HepG2 (cell line): Measurements from ENCODE around the gene TTC16. TPM values are rescaled to one million over a fixed set of nuclear protein-coding genes. Genes with fewer than 3 reads are reported as not detected.

Source experiments
- ATAC-seq: fragments of 200-7000 bp; cut with Tn5 transposase; 3 replicates; pipeline ENCODE4 v1.9.1; 2020; ENCODE audit warnings: mild to moderate bottlenecking, moderate library complexity
- BruUV-seq: library from RNA; stranded (reverse); fragments of 400-500 nt; replicated peaks from 2 replicates; lab custom pipeline; 2021; lab: Mats Ljungman, UMichigan
- CTCF ChIA-PET: fragments of 300-600 bp; formaldehyde crosslinking; extraction: SDS; loops from one replicate; lab custom pipeline; 2021; ENCODE audit warnings: low total read pairs, inconsistent platforms, low intra/inter-chr PET ratio; lab: Yijun Ruan, JAX
- POLR2A ChIA-PET: fragments of 350-600 bp; sonication (Branson Sonifier 250); formaldehyde crosslinking; loops from one replicate; lab custom pipeline; 2020; ENCODE audit warnings: antibody characterized with exemption, inconsistent platforms; lab: Yijun Ruan, JAX
- DNase-seq: peaks from one replicate; pipeline ENCODE4 v3.0.0-alpha.2; 2015; ENCODE audit warnings: low spot score
- FAIRE-seq: peaks from 3 replicates; lab custom pipeline; 2011; peaks lifted over from hg19 to GRCh38; lab: Jason Lieb, UNC
- H2AFZ ChIP-seq: one replicate; pipeline ENCODE4 v1.6.1; 2011; ENCODE audit warnings: low read length, inconsistent platforms
- H3K27ac ChIP-seq: fragments of 300-600 bp; 3 replicates; pipeline ENCODE4 v1.8.0; 2011; ENCODE audit warnings: mixed run types, mild to moderate bottlenecking, mixed read lengths, low read length, inconsistent platforms; ENCODE audit not compliant: insufficient read depth; ENCODE audit errors: extremely low read length
- H3K27me3 ChIP-seq, 2 experiments: fragments of 200-600 bp in 1 of 2; 2 replicates in 1 of 2; 3 replicates in 1 of 2; pipeline versions ENCODE4 v1.6.0 to v1.8.0; 2011; ENCODE audit warnings: low read length in 2 of 2, mild to moderate bottlenecking in 2 of 2, moderate library complexity in 2 of 2, inconsistent platforms in 1 of 2; ENCODE audit not compliant: insufficient read depth in 2 of 2, control insufficient read depth in 1 of 2
- H3K36me3 ChIP-seq, 2 experiments: fragments of 200-600 bp in 1 of 2; replicated peaks in 1 of 2; 2 replicates in 1 of 2; 3 replicates in 1 of 2; pipeline versions ENCODE4 v1.5.1 to v1.8.0; 2011; ENCODE audit warnings: low read length in 2 of 2, inconsistent platforms in 1 of 2; ENCODE audit not compliant: insufficient read depth in 2 of 2, control insufficient read depth in 1 of 2
- H3K4me1 ChIP-seq: 2 replicates; pipeline ENCODE4 v1.5.1; 2012; ENCODE audit warnings: low read length, inconsistent platforms; ENCODE audit not compliant: insufficient read depth
- H3K4me2 ChIP-seq: 2 replicates; pipeline ENCODE4 v1.6.0; 2011; ENCODE audit warnings: low read depth, low read length, inconsistent platforms
- H3K4me3 ChIP-seq, 3 experiments: fragments of 200-600 bp in 1 of 3; sonication (generic), shearing (Covaris generic) in 1 of 3; replicated peaks in 1 of 3; 2 replicates each; pipeline ENCODE4 v1.5.1; 2011 to 2016; ENCODE audit warnings: low read length in 3 of 3, inconsistent platforms in 2 of 3, low read depth in 2 of 3, mild to moderate bottlenecking in 2 of 3, control low read depth in 1 of 3, mixed read lengths in 1 of 3; ENCODE audit not compliant: insufficient read depth in 1 of 3
- H3K79me2 ChIP-seq: one replicate; pipeline ENCODE4 v1.6.1; 2011; ENCODE audit warnings: low read length, inconsistent platforms; ENCODE audit not compliant: insufficient read depth
- H3K9ac ChIP-seq: 2 replicates; pipeline ENCODE4 v1.6.0; 2011; ENCODE audit warnings: mild to moderate bottlenecking, low read depth, low read length, inconsistent platforms; ENCODE audit not compliant: insufficient read depth
- H3K9me3 ChIP-seq: 2 replicates; pipeline ENCODE4 v1.5.1; 2012; ENCODE audit warnings: mild to moderate bottlenecking, low read length
- H4K20me1 ChIP-seq: 2 replicates; pipeline ENCODE4 v1.6.0; 2011; ENCODE audit warnings: inconsistent platforms, mild to moderate bottlenecking, low read length, moderate library complexity; ENCODE audit not compliant: insufficient read depth
- NFATC3 ChIP-seq: sonication (generic); formaldehyde crosslinking; IDR thresholded peaks from 2 replicates; pipeline ENCODE4 v1.5.1; 2020; ENCODE audit warnings: mild to moderate bottlenecking, missing genetic modification reagents
- PRDM4 ChIP-seq: sonication (generic); formaldehyde crosslinking; IDR thresholded peaks from 2 replicates; pipeline ENCODE4 v1.9.0; 2021; ENCODE audit warnings: missing genetic modification reagents, borderline replicate concordance
- RFX5 ChIP-seq: IDR thresholded peaks from 2 replicates; pipeline ENCODE4 v1.6.1; 2011; ENCODE audit warnings: low read depth, low read length, improper control_type of control experiment
- SIN3A ChIP-seq: IDR thresholded peaks from 2 replicates; pipeline ENCODE4 v1.6.1; 2011; ENCODE audit warnings: low read depth, mild to moderate bottlenecking, control low read depth, low read length, borderline replicate concordance
- SMARCC2 ChIP-seq: fragments of 450-650 bp; IDR thresholded peaks from 2 replicates; pipeline ENCODE4 v1.6.1; 2017; ENCODE audit warnings: antibody characterized with exemption, mild to moderate bottlenecking
- ZNF44 ChIP-seq: sonication (generic); formaldehyde crosslinking; IDR thresholded peaks from 2 replicates; pipeline ENCODE4 v1.5.1; 2020; ENCODE audit warnings: mild to moderate bottlenecking, missing genetic modification reagents
- ZNF446 ChIP-seq: sonication (generic); formaldehyde crosslinking; IDR thresholded peaks from 2 replicates; pipeline ENCODE4 v1.5.0; 2020; ENCODE audit warnings: mild to moderate bottlenecking, missing genetic modification reagents
- ZNF616 ChIP-seq: sonication (generic); formaldehyde crosslinking; IDR thresholded peaks from 2 replicates; pipeline ENCODE4 v1.5.0; 2020; ENCODE audit warnings: low read depth, mild to moderate bottlenecking, missing genetic modification reagents
- WGBS: methylation state at CpG from one replicate; pipeline ENCODE4 v1.1.6; 2017; ENCODE audit warnings: low lambda C conversion rate; 5-methylcytosine and 5-hydroxymethylcytosine counted together
- in situ Hi-C: cut with HindIII; loops from 2 replicates; pipeline ENCODE4 v1.10.0; 2017; ENCODE audit warnings: low pct_unique_long_range_greater_than_20kb; ENCODE audit not compliant: extremely low pct_ligation_motif_present
- intact Hi-C: fragments of 100-400 bp; cut with micrococcal nuclease; formaldehyde crosslinking; loops from one replicate; pipeline ENCODE4 v1.10.0; 2022; ENCODE audit not compliant: unreplicated experiment
- polyA plus RNA-seq, 8 experiments: library from polyadenylated mRNA; depleted of rRNA in 3 of 8; stranded (reverse) in 7 of 8; unstranded in 1 of 8; fragments of >200 nt; fragmentation: Illumina TruSeq in 4 of 8; extraction: Trizol in 4 of 8; gene quantifications; 2 replicates each; pipeline versions ENCODE4 v1.2.1 to v1.2.3, GENCODE V29; 2011 to 2016; ENCODE audit warnings: low read depth in 4 of 8, missing spikeins in 1 of 8, mixed read lengths in 1 of 8; ENCODE audit not compliant: insufficient read depth in 1 of 8
- total RNA-seq, 5 experiments: library from RNA; depleted of rRNA; stranded (reverse); fragments of >200 nt; fragmentation: Illumina TruSeq; extraction: Trizol; gene quantifications; 2 replicates each; pipeline ENCODE4 v1.2.3, GENCODE V29; 2016; ENCODE audit warnings: low read depth in 1 of 5
- TF ChIP-seq, protein P1 (sequence below): sonication (generic); formaldehyde crosslinking; IDR thresholded peaks from 2 replicates; pipeline ENCODE4 v1.4.0; 2020; ENCODE audit warnings: mild to moderate bottlenecking, missing genetic modification reagents
- TF ChIP-seq, protein P2 (sequence below): sonication (generic); formaldehyde crosslinking; IDR thresholded peaks from 2 replicates; pipeline ENCODE4 v1.5.0; 2020; ENCODE audit warnings: mild to moderate bottlenecking, missing genetic modification reagents, moderate library complexity

Gene TTC16
- total and polyA plus RNA-seq, 2 of the 13 experiments (the other 11 are each of a cell fraction or from before 2014, with no cell fraction given) = not detected

GRCh38 chr9:127744398-127745110, 28.7 kb downstream of the TTC16 start:
- WGBS = 5% methylated on average over 7 of the region's 19 CpGs
- Histone ChIP-seq H3K9me3 (no peaks in the 10 kb centered on the region), H3K9ac (no peak overlapping the region), H4K20me1 (no peaks in the 10 kb centered on the region), H2AFZ (no peak overlapping the region)
- BruUV-seq = no TSS peak
- in situ Hi-C loops (no loop called here), intact Hi-C loops (no loop called here)
- TF ChIP-seq, protein P1, sequence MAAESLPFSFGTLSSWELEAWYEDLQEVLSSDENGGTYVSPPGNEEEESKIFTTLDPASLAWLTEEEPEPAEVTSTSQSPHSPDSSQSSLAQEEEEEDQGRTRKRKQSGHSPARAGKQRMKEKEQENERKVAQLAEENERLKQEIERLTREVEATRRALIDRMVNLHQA (CRISPR knock-in tag) = no peak
- TF ChIP-seq RFX5 (no peak), NFATC3 (no peak), SIN3A (no peak), SMARCC2 (no peak), ZNF616 (no peak), ZNF44 (CRISPR knock-in tag) (no peak)
- TF ChIP-seq, all 625 proteins: peak for 0
- ChIA-PET CTCF (no interaction called here), POLR2A (no interaction called here)
- Histone ChIP-seq H3K27ac (no peak overlapping the region), H3K79me2 (no peaks in the 10 kb centered on the region), H3K4me2 (no peak overlapping the region), H3K27me3 (peaks cover 4 to 53% of the 10 kb centered on the region in 2 experiments; a peak in 4 of 5 replicates), H3K36me3 (no peaks in the 10 kb centered on the region), H3K4me1 (peaks cover 21% of the 10 kb centered on the region), H3K4me3 (no peak overlapping the region)
- FAIRE-seq (no peak), ATAC-seq (no peak), DNase-seq (no peak)

- no peaks in the 10 kb centered on the region for H3K79me2 ChIP-seq
- ATAC-seq (peak; percentile 64; the same call in 2 of the 3 replicates), FAIRE-seq (no peak), DNase-seq (no peak)
- no peak overlapping the region for H3K4me2 ChIP-seq
- no peak overlapping the region for H3K9ac ChIP-seq
- intact Hi-C loops (no loop called here), in situ Hi-C loops (no loop called here)
- H3K9me3 ChIP-seq = no peaks in the 10 kb centered on the region
- H3K4me3 ChIP-seq = no peak overlapping the region
- no TSS peak for BruUV-seq
- no peak overlapping the region for H3K27ac ChIP-seq
- TF ChIP-seq, protein P2, sequence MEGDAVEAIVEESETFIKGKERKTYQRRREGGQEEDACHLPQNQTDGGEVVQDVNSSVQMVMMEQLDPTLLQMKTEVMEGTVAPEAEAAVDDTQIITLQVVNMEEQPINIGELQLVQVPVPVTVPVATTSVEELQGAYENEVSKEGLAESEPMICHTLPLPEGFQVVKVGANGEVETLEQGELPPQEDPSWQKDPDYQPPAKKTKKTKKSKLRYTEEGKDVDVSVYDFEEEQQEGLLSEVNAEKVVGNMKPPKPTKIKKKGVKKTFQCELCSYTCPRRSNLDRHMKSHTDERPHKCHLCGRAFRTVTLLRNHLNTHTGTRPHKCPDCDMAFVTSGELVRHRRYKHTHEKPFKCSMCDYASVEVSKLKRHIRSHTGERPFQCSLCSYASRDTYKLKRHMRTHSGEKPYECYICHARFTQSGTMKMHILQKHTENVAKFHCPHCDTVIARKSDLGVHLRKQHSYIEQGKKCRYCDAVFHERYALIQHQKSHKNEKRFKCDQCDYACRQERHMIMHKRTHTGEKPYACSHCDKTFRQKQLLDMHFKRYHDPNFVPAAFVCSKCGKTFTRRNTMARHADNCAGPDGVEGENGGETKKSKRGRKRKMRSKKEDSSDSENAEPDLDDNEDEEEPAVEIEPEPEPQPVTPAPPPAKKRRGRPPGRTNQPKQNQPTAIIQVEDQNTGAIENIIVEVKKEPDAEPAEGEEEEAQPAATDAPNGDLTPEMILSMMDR (CRISPR knock-in tag) = peak; percentile 18; the same call in 1 of the 2 replicates
- TF ChIP-seq ZNF446 (CRISPR knock-in tag) (no peak), PRDM4 (CRISPR knock-in tag) (no peak)
- H2AFZ ChIP-seq = no peak overlapping the region
- 36% methylated on average over 7 of the region's 15 CpGs for WGBS
- no peaks in the 10 kb centered on the region for H4K20me1 ChIP-seq
- CTCF ChIA-PET = interaction anchor here (1.4 kb wide), 1 partner anchor 157 kb away, joined by 3 read pairs; no protein-coding TSS in a partner anchor
- H3K4me1 ChIP-seq = no peaks in the 10 kb centered on the region
- POLR2A ChIA-PET = interaction anchor here (1.8 kb wide), 1 partner anchor 24 kb away, joined by 3 read pairs; no protein-coding TSS in a partner anchor
- H3K36me3 ChIP-seq = no peaks in the 10 kb centered on the region
- peaks cover 4 to 50% of the 10 kb centered on the region in 2 experiments; a peak in 3 of 5 replicates for H3K27me3 ChIP-seq
These were observed 31.2 kb downstream of the TTC16 start for GRCh38 chr9:127746959-127747569.
